ENCODE measurements around the gene NHS. TPM values are rescaled to one million over a fixed set of nuclear protein-coding genes. Genes with fewer than 3 reads are reported as not detected.

NHS gene
- total RNA-seq, 1 donor from 2014 or later, result 8.3 TPM

DNA sequence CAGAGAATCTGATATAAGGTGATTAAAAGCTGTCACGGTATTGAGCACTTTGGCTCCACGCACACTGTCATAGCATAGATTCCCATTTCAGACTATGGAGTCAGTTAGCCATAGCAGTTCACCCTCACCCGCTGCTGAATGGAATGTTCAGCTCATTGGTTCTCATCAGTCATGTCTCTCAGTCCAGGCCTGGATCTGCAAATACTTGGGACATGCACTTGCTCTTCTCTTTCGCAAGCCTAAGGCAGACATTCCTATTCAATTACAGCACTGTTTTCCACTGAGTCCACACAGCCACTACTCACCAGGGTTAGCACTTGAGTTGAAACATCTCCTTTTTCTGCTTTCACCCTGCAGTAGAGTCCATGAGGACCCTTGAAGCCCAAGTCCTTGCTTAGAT lies 331.7 kb downstream of the NHS start:
- intact Hi-C loops (cut with DNase I), result no loop called here
- Histone ChIP-seq H3K27me3 (no peaks in the 10 kb centered on the region), H3K27ac (no peak overlapping the region), H3K9me3 (no peaks in the 10 kb centered on the region), H3K36me3 (no peaks in the 10 kb centered on the region), H3K4me1 (no peaks in the 10 kb centered on the region), H3K4me3 (no peak overlapping the region)
- DNase-seq (ENCODE audit: extremely low spot score in 2 of 2), result no peak
- TF ChIP-seq POLR2AphosphoS5 (IDR thresholded peaks at IDR 0.05; ENCODE audit: insufficient read depth in 1 of 2, low read depth in 1 of 2) (no peak), POLR2A (IDR thresholded peaks at IDR 0.05) (no peak)
- TF ChIP-seq, protein P1, sequence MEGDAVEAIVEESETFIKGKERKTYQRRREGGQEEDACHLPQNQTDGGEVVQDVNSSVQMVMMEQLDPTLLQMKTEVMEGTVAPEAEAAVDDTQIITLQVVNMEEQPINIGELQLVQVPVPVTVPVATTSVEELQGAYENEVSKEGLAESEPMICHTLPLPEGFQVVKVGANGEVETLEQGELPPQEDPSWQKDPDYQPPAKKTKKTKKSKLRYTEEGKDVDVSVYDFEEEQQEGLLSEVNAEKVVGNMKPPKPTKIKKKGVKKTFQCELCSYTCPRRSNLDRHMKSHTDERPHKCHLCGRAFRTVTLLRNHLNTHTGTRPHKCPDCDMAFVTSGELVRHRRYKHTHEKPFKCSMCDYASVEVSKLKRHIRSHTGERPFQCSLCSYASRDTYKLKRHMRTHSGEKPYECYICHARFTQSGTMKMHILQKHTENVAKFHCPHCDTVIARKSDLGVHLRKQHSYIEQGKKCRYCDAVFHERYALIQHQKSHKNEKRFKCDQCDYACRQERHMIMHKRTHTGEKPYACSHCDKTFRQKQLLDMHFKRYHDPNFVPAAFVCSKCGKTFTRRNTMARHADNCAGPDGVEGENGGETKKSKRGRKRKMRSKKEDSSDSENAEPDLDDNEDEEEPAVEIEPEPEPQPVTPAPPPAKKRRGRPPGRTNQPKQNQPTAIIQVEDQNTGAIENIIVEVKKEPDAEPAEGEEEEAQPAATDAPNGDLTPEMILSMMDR (IDR thresholded peaks at IDR 0.05), result no peak

DNA sequence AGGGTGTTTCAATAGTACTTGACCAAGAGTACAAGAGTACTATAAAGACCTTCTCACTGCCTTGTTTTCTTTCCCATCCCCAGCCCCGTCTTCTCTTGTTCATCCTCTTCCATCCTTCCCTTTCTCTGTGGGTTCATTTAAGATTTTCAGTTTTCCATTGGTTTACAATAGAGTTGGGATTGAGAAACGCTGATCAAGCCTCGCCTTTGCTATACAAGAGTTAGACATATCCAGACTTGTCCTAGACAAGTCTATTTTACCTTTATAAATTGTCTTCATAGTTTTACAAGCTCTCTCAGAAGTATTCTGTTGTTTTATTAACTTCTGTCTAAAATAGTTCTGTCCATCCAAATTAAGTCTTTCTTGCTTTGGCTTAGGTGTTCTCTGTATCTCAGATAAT lies 332.7 kb downstream of the NHS start:
- no peaks in the 10 kb centered on the region for H3K27me3 ChIP-seq

DNA sequence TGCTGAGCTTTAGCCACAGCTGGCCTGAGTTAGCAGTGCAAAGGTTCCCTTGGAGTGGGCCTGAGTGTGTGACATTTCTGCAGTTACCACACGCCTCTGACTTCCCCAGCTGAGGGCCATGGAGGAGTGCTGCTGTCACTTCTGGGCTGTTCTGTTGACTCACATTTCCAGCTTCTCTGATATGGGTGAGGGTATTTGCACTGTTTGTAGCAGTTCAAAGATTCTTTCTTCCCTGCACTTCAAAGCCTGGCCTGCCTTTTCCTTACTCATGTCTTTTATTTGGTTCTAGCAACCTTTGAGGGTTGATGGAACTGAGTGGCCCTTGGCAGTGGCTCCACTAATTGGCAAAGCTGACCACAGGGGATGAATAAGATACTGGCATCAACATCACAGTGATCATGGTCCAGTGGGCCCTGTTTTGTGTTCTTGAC lies 335.9 kb downstream of the NHS start:
- intact Hi-C loops (cut with DNase I), result no loop called here
- H3K27ac ChIP-seq, result no peak overlapping the region
- no peak overlapping the region for H3K4me3 ChIP-seq

More for the DNA sequence above, 332.7 kb downstream of the NHS start:
- no peaks in the 10 kb centered on the region for H3K36me3 ChIP-seq
- DNase-seq (ENCODE audit: extremely low spot score in 2 of 2), result no peak
- no peaks in the 10 kb centered on the region for H3K9me3 ChIP-seq
- no peak overlapping the region for H3K4me3 ChIP-seq
- TF ChIP-seq POLR2AphosphoS5 (IDR thresholded peaks at IDR 0.05; ENCODE audit: insufficient read depth in 1 of 2, low read depth in 1 of 2) (no peak), POLR2A (IDR thresholded peaks at IDR 0.05) (no peak)
- TF ChIP-seq, protein P1 (IDR thresholded peaks at IDR 0.05), result no peak
- H3K27ac ChIP-seq, result no peak overlapping the region
- intact Hi-C loops (cut with DNase I), result no loop called here
- no peaks in the 10 kb centered on the region for H3K4me1 ChIP-seq

GRCh38 chrX:17713288-17713687 lies 338.3 kb downstream of the NHS start:
- Histone ChIP-seq H3K27ac (no peak overlapping the region), H3K4me1 (no peaks in the 10 kb centered on the region), H3K36me3 (no peaks in the 10 kb centered on the region), H3K4me3 (no peak overlapping the region), H3K9me3 (no peaks in the 10 kb centered on the region), H3K27me3 (no peaks in the 10 kb centered on the region)
- DNase-seq (ENCODE audit: extremely low spot score in 2 of 2), result no peak
- no peak for TF ChIP-seq POLR2A (IDR thresholded peaks at IDR 0.05)
- TF ChIP-seq, protein P1 (IDR thresholded peaks at IDR 0.05), result no peak
- no peak for TF ChIP-seq POLR2AphosphoS5 (IDR thresholded peaks at IDR 0.05; ENCODE audit: insufficient read depth in 1 of 2, low read depth in 1 of 2)
- intact Hi-C loops (cut with DNase I), result no loop called here

More for the DNA sequence above, 335.9 kb downstream of the NHS start:
- H3K9me3 ChIP-seq, result no peaks in the 10 kb centered on the region
- H3K36me3 ChIP-seq, result no peaks in the 10 kb centered on the region
- TF ChIP-seq POLR2A (IDR thresholded peaks at IDR 0.05) (no peak), POLR2AphosphoS5 (IDR thresholded peaks at IDR 0.05; ENCODE audit: insufficient read depth in 1 of 2, low read depth in 1 of 2) (no peak)
- TF ChIP-seq, protein P1 (IDR thresholded peaks at IDR 0.05), result no peak
- no peaks in the 10 kb centered on the region for H3K4me1 ChIP-seq
- H3K27me3 ChIP-seq, result no peaks in the 10 kb centered on the region
- DNase-seq (ENCODE audit: extremely low spot score in 2 of 2), result no peak

DNA sequence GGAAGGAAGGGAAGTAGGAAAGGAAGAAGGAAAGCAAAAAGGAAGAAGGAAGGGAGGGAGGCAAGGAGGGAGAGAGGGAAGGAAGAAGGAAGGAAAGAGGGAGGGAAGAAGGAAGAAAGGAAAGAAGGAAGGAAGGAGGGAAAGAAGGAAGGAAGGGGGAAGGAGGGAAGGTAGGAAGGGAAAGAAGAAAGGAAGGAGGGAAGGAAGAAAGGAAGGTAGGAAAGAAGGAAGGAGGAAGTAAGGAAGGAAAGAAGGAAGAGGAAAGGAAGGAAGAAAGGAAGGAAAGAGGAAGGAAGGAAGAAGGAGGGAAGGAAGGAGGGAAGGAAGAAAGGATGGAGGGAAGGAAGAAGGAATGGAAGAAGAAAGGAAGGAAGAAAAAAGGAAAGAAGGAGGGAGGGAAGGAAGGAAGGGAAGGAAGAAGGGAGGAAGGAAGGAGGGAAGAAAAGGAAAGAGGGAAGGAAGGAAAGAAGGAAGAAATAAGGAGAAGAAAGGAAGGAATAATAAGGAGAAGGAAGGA lies 343.7 kb downstream of the NHS start:
- TF ChIP-seq, protein P1 (IDR thresholded peaks at IDR 0.05), result no peak
- TF ChIP-seq POLR2A (IDR thresholded peaks at IDR 0.05), result no peak
- no peak for TF ChIP-seq POLR2AphosphoS5 (IDR thresholded peaks at IDR 0.05; ENCODE audit: insufficient read depth in 1 of 2, low read depth in 1 of 2)
- H3K27me3 ChIP-seq, result no peaks in the 10 kb centered on the region
- H3K36me3 ChIP-seq, result no peaks in the 10 kb centered on the region
- no peak for DNase-seq (ENCODE audit: extremely low spot score in 2 of 2)
- H3K9me3 ChIP-seq, result no peaks in the 10 kb centered on the region
- H3K27ac ChIP-seq, result no peak overlapping the region
- intact Hi-C loops (cut with DNase I), result no loop called here
- no peaks in the 10 kb centered on the region for H3K4me1 ChIP-seq
- no peak overlapping the region for H3K4me3 ChIP-seq

Measured in vagina (tissue), 2 donors.